M059J (cell line): ENCODE results near the gene MAFF. TPM values are rescaled to one million over a fixed set of nuclear protein-coding genes. Genes with fewer than 3 reads are reported as not detected.
"Not testable (repeated sequence)": the region's sequence is repeated elsewhere in the genome, so short reads cannot be mapped to it uniquely, and the experiment has no call there.

Source experiments
- DNase-seq: peaks from one replicate; pipeline ENCODE4 v3.0.0-alpha.2; 2012; ENCODE audit warnings: low read depth
- total RNA-seq: library from RNA; depleted of rRNA; stranded (reverse); fragments of >200 nt; shearing (Covaris generic); gene quantifications from 2 replicates; pipeline ENCODE4 v1.2.3, GENCODE V29; 2014

The MAFF gene
- total RNA-seq, 1 experiment from 2014 or later, result 13.5 TPM

GRCh38 chr22:38223289-38223960, 21.6 kb downstream of the MAFF start:
- DNase-seq, result no peak

GRCh38 chr22:38226853-38227649, 25.3 kb downstream of the MAFF start:
- DNase-seq, result no peak

- DNase-seq, result no peak
These were observed 26.6 kb downstream of the MAFF start for GRCh38 chr22:38228326-38228872.

- DNase-seq, result peak; percentile 74
These were observed 27.3 kb downstream of the MAFF start for GRCh38 chr22:38228873-38229740.

GRCh38 chr22:38230108-38230825, 28.5 kb downstream of the MAFF start:
- no peak for DNase-seq

- no peak for DNase-seq
These were observed 29.1 kb downstream of the MAFF start for GRCh38 chr22:38230916-38231315.

- DNase-seq, result no peak
These were observed 30.4 kb downstream of the MAFF start for GRCh38 chr22:38232196-38232595.

GRCh38 chr22:38233427-38233826, 31.6 kb downstream of the MAFF start:
- DNase-seq, result no peak

- DNase-seq, result not testable (repeated sequence)
These were observed 32.1 kb downstream of the MAFF start for GRCh38 chr22:38233856-38234255.

GRCh38 chr22:38235240-38235850, 33.6 kb downstream of the MAFF start:
- DNase-seq, result no peak

GRCh38 chr22:38236786-38237185, 35.0 kb downstream of the MAFF start:
- no peak for DNase-seq

- DNase-seq, result peak; percentile 33
These were observed 36.8 kb downstream of the MAFF start for GRCh38 chr22:38238519-38239071.

GRCh38 chr22:38239101-38239761, 37.4 kb downstream of the MAFF start:
- peak; percentile 88 for DNase-seq

- DNase-seq, result peak; percentile 90
These were observed 39.0 kb downstream of the MAFF start for GRCh38 chr22:38240734-38241252.

- no peak for DNase-seq
These were observed 41.4 kb downstream of the MAFF start for GRCh38 chr22:38243007-38243765.

- DNase-seq, result no peak
These were observed 42.3 kb downstream of the MAFF start for GRCh38 chr22:38244106-38244505.

GRCh38 chr22:38246046-38246658, 44.4 kb downstream of the MAFF start:
- no peak for DNase-seq

GRCh38 chr22:38246692-38247091, 44.9 kb downstream of the MAFF start:
- no peak for DNase-seq

GRCh38 chr22:38247713-38248112, 45.9 kb downstream of the MAFF start:
- no peak for DNase-seq
